Fibroblast of skin of left quadriceps (primary cell): ENCODE results near the gene SMURF2.
A peak's percentile ranks its signal among the peaks of the same experiment; 100 is the strongest.

Experiments used
- DNase-seq, 2 experiments: peaks; one replicate each; pipeline ENCODE4 v3.0.0-alpha.2; 2013; ENCODE audit warnings: low read depth in 2 of 2

The SMURF2 gene

GRCh38 chr17:64503821-64504768 lies 158.0 kb downstream of the SMURF2 start:
- DNase-seq: no peak

GRCh38 chr17:64503341-64503740 lies 158.8 kb downstream of the SMURF2 start:
- DNase-seq: no peak

- no peak for DNase-seq
Observed at GRCh38 chr17:64502809-64503208, 159.3 kb downstream of the SMURF2 start.

GRCh38 chr17:64502021-64502420 lies 160.1 kb downstream of the SMURF2 start:
- DNase-seq: no peak

- DNase-seq: no peak
Observed at GRCh38 chr17:64500862-64501765, 161.0 kb downstream of the SMURF2 start.

GRCh38 chr17:64500487-64500859 lies 161.6 kb downstream of the SMURF2 start:
- no peak for DNase-seq

GRCh38 chr17:64499805-64500486 lies 162.2 kb downstream of the SMURF2 start:
- DNase-seq: no peak

GRCh38 chr17:64498308-64499203 lies 163.6 kb downstream of the SMURF2 start:
- DNase-seq: no peak

- DNase-seq: no peak
Observed at GRCh38 chr17:64497565-64498035, 164.5 kb downstream of the SMURF2 start.

- DNase-seq: peak; percentile 80 to 82
Observed at GRCh38 chr17:64496786-64497564, 165.1 kb downstream of the SMURF2 start, which contains the start of gene POLG2. Gene POLG2 (minus strand): TSS chr17:64497054. CDS start chr17:64496968, 86 bp downstream.

- DNase-seq: no peak
Observed at GRCh38 chr17:64496348-64496785, 165.7 kb downstream of the SMURF2 start.
